Measurements from ENCODE around the gene METTL9.
A peak's percentile ranks its signal among the peaks of the same experiment; 100 is the strongest.
"Not testable (repeated sequence)": the region's sequence is repeated elsewhere in the genome, so short reads cannot be mapped to it uniquely, and the experiment has no call there.

The METTL9 gene

DNA sequence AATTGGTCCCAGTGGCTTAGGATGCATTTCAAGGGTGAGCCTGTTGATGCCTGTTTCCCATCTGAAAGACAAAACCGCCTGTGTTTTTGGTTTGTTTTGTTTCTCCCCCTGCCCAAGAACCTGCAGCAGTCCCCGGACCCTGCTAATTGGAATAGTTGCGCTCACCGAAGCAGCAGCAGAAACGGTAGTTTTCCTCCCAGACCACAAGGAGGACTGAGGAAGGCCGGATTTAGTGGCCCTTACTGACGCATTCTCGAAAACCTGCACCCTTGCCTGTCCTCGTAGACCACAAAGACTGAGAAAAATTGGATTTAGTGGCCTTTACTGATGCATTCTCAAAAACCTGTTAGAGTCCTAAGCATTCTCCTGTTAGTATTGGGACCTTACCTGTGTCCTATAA, 36.3 kb downstream of the METTL9 start:
- DNase-seq (ENCODE audit: low read depth in 2 of 2): not testable (repeated sequence)

DNA sequence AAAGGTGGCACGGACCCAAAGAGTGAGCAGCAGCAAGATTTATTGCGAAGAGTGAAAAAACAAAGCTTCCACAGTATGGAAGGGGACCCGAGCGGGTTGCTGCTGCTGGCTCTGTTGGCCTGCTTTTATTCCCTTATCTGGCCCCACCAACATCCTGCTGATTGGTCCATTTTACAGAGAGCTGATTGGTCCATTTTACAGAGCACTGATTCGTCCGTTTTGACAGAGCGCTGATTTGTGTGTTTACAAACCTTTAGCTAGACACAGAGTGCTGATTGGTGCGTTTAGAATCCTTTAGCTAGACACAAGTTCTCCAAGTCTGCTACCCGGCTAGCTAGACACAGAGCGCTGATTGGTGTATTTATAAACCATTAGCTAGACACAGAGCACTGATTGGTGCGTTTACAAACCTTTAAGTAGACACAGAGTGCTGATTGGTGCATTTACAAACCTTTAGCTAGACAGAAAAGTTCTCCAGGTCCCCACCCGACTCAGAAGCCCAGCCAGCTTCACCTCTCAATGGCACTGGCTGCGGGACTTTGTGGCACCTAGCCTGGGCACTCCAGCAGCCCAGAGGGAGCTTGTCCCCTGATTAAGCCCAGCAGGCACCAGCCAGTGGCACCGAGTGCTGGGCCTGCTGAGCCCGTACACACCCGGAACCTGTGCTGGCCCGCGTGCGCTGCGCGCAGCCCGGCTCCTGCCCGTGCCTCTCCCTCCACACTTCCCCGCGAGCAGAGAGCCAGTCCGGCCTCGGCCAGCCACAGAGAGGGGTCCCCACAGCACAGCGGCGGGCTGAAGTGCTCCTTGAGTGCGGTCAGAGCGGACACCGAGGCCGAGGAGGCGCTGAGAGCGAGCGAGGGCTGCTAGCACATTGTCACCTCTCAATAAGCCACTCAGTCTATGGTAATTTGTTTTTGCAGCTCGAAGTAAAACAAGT, 37.9 kb downstream of the METTL9 start:
- DNase-seq (ENCODE audit: low read depth in 2 of 2): no peak

DNA sequence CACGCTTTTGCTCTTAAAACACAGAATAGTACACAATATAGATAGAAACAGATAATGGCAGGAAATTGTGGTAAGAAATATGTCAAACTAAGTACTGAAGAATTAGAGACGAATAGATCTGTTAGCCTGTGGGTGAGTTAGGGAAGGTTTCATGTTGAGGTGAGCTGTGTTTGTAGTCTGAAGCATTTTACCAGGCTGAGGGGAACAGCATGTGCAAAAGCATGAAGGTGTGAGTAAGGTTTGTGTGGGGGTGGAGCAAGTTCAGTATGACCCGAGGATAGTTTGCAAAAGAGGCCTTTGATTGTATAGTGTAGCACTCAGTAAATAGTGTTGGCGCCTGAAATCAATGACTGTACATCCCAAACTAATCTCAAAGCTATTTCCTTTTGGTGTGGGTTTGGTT, 39.2 kb downstream of the METTL9 start:
- DNase-seq (ENCODE audit: low read depth in 2 of 2): peak in 1 of 2 donors; percentile 30

DNA sequence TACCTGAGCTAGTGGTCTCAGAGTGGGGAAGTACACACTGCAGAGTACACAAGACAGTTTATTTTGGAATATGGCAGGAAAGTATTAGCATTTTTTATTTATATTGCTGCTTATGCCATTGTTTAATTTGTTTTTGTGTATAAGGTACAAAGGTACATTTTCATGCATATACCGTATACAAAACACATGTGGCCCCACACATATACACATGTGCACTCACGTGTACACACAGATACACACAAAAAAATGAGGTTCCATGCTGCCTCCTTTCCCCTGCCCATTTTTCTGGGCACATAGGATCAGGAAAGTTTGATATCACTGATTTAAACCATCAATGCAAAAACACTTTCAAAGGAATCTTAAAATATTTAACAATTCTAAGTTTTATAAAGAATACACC, 40.1 kb downstream of the METTL9 start:
- DNase-seq (ENCODE audit: low read depth in 2 of 2): no peak

DNA sequence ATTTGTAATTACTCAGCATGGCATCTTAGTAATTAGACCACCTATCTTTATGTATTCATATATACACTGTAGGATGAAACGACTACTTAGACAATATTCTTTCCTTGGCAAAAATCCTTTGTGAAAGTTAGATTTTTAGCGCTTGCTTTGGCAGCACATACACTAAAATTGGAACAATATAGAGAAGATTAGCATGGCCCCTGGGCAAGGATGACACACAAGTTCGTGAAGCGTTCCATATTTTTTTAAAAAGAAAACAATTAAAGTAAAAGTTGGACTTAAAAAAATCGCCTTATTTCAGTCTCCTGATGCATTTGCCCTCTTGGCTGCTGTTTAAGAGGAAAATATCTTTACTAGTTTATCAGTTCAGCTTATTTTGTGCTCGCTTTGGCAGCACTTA, 42.5 kb downstream of the METTL9 start:
- no peak for DNase-seq (ENCODE audit: low read depth in 2 of 2)

DNA sequence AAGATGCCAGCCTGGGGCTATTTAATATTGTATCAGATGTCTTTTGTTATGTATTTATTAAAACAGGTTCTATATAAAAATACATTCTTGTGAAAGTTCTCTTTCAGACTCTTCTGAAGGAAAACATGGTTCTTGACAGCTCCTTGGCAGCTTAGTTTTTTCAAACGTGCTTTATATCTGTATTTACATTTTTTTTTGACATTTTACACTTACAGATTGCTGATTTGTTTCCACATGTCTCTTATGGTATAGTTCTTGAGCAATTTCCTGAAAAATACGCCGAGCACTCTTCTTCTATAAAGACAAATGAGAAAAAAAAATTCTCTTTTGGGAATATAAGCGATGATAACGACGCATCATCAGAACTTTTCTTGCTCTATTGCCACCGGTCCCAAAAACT, 43.5 kb downstream of the METTL9 start:
- no peak for DNase-seq (ENCODE audit: low read depth in 2 of 2)

DNA sequence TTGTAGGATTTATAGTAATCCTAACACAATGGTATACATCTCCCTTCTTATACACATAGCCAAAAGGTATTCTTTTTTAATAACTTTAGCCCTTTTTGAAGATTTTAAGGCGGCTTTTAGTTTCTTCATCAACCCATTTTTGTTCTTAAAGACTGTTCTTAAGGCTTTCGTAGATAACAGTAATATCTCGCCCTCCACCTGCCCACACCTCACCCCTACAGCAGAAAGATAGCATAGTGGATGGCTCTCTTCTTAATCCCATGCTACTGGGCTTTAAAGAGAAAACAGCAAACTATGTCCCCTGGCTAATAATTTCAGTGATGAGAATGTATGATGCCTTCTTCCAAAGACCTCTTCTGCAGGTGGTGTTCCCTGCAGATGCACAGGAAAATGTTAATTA, 44.4 kb downstream of the METTL9 start:
- no peak for DNase-seq (ENCODE audit: low read depth in 2 of 2)

DNA sequence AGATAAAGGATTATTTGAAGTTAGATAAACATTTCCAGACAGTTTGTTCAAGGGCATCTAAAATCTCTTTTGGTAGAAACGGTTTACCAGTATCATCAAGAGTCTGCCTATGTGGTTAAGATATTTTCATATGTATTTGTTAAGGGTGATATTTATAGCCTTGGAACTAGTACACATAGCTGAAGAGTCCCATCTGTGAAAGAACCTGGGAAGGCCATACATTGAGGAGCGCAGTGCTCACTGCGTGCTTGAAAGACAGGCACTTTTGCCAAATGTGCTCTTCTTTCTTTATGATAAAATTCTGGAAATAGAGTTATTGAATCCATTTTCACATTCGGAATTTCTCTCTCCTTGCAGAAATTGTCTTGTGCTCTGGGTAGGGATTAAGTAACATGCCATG, 45.3 kb downstream of the METTL9 start:
- DNase-seq (ENCODE audit: low read depth in 2 of 2): no peak

DNA sequence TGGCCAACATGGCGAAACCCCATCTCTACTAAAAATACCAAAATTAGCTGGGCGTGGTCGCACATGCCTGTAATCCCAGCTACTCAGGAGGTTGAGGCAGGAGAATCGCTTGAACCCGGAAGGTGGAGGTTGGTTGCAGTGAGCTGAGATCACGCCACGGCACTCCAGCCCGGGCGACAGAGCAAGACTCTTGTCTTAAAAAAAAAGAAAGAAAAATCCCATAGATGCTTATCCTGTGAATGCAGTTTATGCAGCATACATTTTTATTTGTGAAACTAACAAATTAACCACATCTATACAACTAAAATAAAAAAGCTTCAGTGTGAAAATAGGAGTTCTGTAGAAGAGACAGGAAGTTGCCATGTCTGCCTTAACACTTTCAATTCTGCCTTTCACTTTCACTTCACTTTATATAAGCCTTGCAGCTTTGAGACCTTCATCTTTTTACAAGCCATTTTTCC, 45.9 kb downstream of the METTL9 start:
- DNase-seq (ENCODE audit: low read depth in 2 of 2): no peak

DNA sequence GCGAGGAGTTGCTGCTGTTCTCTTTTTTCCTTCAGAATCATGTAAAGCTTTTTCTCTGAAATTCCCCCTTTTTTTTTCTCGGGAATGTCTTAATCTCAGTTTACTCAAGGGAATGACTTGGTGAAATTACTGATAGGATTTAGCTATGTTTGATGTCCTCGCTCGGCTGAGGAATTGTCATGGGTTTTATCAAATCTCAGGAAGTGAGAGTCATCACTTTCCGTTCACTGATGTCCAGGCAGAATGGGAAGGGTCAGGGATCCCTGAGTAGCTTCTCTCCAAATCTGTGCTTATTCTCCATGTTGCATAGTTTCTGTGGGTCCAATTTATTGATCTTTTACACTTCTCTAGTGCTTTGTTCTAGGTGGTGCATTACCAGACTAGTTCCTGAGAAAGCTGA, 46.7 kb downstream of the METTL9 start:
- DNase-seq (ENCODE audit: low read depth in 2 of 2): no peak

DNA sequence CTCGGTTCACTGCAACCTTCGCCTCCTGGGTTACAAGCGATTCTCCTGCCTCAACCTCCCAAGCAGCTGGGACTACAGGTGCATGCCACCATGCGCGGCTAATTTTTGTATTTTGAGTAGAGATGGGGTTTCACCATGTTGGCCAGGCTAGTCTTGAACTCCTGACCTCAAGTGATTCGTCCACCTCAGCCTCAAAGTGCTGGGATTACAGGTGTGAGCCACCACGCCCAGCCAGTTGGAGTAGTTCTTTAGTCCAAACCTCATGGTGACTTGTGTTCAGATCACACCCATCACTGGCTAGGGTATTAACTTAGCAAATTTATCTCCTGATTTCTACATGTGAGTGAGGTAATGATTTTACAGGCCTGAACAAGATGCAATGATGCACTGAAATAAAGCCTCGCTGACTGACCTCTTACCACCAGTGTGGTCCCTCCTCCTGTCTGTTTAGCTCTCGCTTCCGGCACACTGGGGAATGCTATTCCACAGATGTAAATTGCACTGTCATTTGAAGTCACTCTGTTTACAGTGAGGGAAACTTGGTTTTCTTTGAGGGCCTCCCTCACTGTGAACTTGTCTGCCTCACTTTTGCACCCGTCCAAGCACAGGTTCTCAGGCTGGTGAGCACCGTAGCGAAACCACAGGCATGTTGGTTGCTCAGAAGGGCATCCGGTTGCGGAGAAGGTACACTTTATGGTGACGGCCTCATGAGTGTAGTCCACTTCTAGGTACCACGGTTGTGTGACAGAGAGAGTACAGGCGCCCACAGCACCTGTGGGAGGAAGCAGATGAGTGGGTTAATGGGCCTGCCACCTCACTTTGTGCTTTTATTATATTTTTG, 47.6 kb downstream of the METTL9 start:
- DNase-seq (ENCODE audit: low read depth in 2 of 2): peak; percentile 72 to 75

DNA sequence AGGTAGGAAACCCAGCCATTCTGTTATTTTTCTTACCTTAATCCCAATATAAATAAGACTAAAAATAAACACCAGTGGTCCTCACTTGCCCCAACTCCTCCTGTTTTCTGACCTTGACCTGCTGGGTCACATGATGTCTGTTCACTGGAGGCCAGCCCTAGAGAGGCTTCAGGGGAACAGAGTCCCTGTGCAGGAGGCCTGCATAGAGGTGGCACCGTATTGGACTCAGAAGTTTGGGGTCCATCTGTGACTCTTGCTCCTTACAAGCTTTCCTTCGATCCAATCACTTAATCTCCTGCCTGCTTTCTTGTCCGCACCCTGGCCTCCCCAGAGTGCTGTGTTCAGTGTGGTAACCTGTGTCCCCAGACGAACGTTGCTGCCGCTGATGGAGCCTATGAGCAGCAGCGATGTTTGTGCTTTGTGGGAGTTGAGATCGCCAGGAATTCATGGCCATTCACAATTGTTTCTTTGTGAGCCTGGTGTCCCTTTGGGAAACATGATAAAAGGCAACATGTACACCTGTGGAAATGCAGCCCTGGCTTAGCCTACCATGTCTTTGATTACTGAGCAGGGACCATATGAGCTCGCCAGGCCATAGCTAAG, 48.3 kb downstream of the METTL9 start:
- DNase-seq (ENCODE audit: low read depth in 2 of 2): no peak

DNA sequence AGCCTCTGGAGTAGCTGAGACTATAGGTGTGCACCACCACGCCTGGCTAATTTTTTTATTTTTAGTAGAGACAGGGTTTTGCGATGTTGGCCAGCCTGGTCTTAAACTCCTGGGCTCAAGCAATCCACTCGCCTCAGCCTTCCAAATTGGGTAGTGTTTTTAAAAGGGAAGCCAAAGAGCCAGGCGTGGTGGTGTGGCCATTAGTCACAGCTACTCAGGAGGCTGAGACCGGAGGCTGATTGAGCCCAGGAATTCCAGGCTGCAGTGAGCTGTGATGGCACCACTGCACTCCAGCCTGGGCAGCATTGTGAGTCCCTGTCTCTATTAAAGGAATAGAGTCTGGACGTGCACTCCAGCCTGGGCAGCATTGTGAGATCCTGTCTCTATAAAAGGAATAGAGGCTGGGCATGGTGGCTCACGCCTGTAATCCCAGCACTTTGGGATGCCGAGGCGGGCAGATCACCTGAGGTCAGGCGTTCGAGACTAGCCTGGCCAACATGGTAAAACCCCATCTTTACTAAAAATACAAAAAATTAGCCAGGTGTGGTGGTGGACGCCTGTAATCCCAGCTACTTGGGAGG, 50.5 kb downstream of the METTL9 start:
- DNase-seq (ENCODE audit: low read depth in 2 of 2): not testable (repeated sequence)

DNA sequence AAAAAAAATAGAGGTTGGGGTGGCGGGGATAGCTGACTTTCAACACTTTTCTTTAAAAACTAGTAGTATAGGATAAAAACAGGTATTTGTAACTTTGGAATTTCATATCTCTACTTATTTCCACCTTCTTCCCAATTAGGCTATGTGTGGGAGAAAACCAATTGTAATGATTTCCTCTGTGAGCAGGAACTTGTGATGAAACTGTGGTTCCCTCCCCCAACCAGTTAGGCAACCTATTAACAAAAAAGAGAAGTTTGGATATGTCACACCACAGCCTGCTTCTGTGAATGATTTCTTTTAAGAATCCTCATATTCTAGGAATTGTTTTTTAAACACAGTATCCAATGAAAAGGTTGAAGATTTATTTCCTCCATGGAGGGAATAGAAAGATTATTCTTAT, 51.1 kb downstream of the METTL9 start:
- no peak for DNase-seq (ENCODE audit: low read depth in 2 of 2)

DNA sequence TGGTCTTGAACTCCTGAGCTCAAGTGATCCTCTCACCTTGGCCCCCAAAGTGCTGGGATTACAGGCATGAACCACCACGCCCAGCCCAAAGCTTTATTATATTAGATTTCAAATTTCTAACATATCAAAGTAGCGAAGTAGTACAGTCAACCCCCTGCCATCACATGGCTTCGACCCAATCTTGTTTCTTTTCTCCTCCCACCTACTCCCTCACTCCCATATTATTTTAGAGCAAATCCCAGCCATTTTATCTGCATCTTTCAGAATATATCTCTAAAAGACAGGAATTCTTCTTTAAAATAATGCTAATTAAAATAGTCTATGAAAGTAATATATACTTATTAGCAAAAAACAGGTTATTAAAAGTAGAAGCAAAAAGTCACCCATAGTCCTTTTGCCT, 52.1 kb downstream of the METTL9 start:
- DNase-seq (ENCODE audit: low read depth in 2 of 2): no peak

DNA sequence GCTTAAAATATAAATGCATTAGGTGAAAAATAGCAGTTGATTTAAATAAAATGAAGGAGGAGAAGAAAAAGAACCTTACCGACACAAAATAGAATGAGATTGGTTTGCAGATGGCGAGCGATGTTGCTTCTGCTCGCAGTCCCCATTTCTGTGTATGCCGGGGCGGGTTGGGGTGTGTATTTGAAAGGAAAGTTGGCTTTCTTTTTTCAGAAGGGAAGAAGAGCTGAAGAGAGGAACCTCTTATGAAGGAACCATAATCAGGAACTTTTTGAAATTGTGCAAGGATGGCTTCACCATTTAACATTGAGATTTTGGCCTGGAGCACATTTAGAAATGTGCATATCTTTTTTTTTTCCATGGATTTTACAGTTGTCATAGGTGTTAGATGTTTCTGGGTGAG, 53.1 kb downstream of the METTL9 start, which contains the start of gene IGSF6:
IGSF6 (minus strand) TSS at position 156 of the 400 bp plus-strand sequence; CDS start at position 146, 10 bp downstream.
- no peak for DNase-seq (ENCODE audit: low read depth in 2 of 2)

DNA sequence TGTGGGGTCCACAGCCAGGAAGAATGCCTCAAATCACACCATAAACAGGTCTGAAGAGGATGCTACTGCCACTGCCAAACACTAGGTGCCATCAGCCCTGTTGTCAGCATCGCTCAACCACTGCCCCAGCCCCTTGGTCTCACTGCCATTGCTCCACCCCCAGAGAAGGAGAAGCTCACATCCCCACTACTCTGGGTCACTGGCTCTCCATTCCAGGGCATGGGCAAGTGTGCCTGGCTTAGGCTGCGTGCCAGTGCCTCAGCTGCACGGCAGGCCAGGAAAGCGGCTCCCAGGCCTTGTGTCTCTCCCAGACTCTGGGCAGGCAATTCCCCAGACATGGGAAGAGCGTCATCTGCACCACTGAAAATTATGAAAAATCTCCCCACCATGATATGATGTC, 54.2 kb downstream of the METTL9 start:
- no peak for DNase-seq (ENCODE audit: low read depth in 2 of 2)

DNA sequence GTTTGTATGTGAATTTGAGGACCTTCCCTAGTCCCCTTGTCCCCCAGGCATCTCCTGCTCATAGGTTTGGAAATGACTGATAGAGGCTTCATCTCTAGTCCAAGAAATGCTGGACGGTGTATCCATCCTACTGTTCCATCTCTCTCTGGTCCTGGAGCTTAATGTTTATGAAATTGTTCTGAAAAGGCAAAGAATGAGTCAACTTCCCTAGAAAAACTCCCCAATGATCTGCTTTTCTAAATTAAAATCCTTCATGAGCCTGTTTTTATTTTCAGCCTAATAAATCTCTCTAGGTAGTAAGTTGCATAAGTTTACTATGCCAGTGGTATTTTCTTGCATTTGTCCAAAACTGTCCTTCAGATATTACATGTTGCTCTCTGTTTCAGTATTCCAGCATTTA, 55.1 kb downstream of the METTL9 start:
- DNase-seq (ENCODE audit: low read depth in 2 of 2): no peak

DNA sequence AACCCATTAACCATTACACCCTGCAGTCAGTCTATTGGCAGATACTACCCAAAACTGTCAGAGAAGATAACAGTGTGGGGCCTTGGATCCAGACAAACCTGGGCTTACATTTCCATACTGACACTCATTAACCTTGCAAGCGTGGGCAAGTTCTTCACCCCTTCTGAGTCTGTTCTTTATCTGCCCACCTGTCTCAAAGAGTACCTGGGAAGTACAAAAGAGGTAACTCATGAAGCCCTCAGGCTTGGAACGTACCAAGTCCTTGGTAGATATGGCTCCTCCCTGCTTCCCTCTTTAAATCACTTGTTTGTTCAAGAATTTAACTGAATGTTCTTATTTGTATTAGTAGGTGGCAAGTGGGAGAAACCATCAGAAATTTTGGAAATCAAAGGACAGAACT, 55.5 kb downstream of the METTL9 start:
- DNase-seq (ENCODE audit: low read depth in 2 of 2): no peak

DNA sequence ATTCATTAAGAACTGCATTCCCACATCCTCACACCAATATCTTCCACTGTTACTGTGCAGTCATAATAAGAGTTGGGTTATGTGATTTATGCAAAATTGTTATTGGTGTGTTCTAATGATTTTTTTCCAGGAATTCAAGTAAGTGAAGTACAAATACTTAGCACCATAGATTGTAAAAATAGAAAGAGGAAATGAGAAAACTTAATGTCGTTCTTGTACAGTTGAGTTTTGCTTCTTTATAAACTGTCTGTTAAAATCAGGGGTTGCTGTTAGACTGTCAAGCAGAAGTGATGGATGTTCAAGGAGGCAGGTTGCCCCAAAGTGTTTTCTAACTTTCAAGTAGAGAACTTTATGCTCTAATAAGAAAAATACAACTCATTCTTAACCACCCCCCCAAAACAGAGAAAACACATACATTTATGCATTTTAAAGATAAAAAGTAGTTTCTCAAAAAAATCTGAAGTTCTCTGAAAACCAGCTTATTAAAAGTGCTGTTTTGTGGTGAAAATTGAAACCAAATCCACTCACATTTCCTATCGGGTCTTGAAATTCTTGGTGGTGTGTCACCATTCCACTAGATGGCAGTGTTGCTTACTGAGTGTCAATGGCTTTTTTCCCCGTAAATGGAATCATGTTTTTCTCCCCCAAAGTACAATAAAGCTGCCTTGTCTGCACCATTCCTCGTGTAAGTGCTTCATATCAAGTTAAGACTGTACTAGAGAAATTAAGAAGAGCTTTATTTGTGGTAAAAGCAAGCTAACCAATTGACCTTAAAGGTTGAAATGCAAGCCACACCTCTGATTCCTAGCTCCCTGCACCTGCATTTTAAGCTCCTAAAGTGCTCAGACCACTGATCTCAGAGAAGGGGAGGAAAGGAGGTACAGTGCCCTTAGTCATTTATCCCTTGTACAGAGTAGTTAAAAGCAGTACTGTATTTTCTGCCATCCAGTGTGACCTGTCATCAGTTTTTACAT, 57.7 kb downstream of the METTL9 start:
- DNase-seq (ENCODE audit: low read depth in 2 of 2): no peak

DNA sequence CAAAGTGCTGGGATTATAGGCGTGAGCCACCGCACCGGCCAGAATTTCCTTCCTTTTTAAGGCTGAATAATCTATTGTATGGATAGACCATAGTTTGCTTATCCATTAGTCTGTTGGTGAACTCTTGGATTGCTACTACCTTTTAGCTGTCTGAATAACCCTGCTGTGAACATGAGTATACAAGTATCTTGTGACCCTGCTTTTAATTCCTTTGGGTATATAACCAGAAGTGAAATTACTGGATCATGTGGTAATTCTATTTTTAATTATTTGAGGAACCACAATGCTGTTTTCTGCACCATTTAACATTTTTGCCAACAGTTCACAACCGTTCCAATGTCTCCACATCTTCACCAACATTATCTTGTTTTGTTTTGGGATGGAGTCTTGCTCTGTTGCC, 59.7 kb downstream of the METTL9 start:
- no peak for DNase-seq (ENCODE audit: low read depth in 2 of 2)
